K562 (cell line): Measurements from ENCODE around the gene H3-3A. TPM values are rescaled to one million over a fixed set of nuclear protein-coding genes. Genes with fewer than 3 reads are reported as not detected.

ENCODE experiments used
- CHD7 ChIP-seq: fragments of 200-600 bp; sonication (generic); IDR thresholded peaks from one replicate; pipeline ENCODE4 v1.6.1; 2012; ENCODE audit warnings: mild to moderate bottlenecking, low read depth, low read length, inconsistent platforms
- HINFP ChIP-seq: fragments of 450-650 bp; conservative IDR thresholded peaks from 2 replicates; pipeline ENCODE4 v1.6.1; 2016; ENCODE audit warnings: missing genetic modification characterization, low read depth, mild to moderate bottlenecking, control low read depth, missing compliant biosample characterization
- ID3 ChIP-seq, 2 experiments: fragments of 250-450 bp in 1 of 2; fragments of 450-650 bp in 1 of 2; sonication (Bioruptor Pico) in 1 of 2; IDR thresholded peaks; 2 replicates each; pipeline versions ENCODE4 v1.6.1 to v1.8.0; 2016 to 2021; ENCODE audit warnings: mild to moderate bottlenecking in 2 of 2, moderate library complexity in 2 of 2, missing compliant biosample characterization in 1 of 2, missing genetic modification characterization in 1 of 2
- RBBP5 ChIP-seq: fragments of 200-600 bp; sonication (generic); IDR thresholded peaks from 2 replicates; pipeline ENCODE4 v1.6.1; 2012; ENCODE audit warnings: borderline replicate concordance, mild to moderate bottlenecking, low read length, control low read depth, inconsistent platforms; ENCODE audit not compliant: insufficient read depth, poor library complexity, severe bottlenecking
- USF1 ChIP-seq: sonication (generic); formaldehyde crosslinking; IDR thresholded peaks from 2 replicates; pipeline ENCODE4 v1.9.0; 2022; ENCODE audit warnings: mild to moderate bottlenecking, missing genetic modification reagents
- ZBTB12 ChIP-seq: fragments of 250-450 bp; sonication (Bioruptor Pico); IDR thresholded peaks from 2 replicates; pipeline ENCODE4 v1.4.0; 2020
- ZNF316 ChIP-seq: fragments of 450-650 bp; IDR thresholded peaks from 2 replicates; pipeline ENCODE4 v1.6.1; 2016
- ZNF347 ChIP-seq: fragments of 450-650 bp; formaldehyde crosslinking; IDR thresholded peaks from 2 replicates; pipeline ENCODE4 v1.4.0; 2020; ENCODE audit warnings: low read depth, mild to moderate bottlenecking, moderate library complexity
- ZNF79 ChIP-seq: fragments of 250-450 bp; sonication (Bioruptor Pico); IDR thresholded peaks from 2 replicates; pipeline ENCODE4 v1.4.0; 2020; ENCODE audit warnings: low read depth, mild to moderate bottlenecking, moderate library complexity
- polyA plus RNA-seq, 8 experiments: library from polyadenylated mRNA; depleted of rRNA in 4 of 8; stranded (reverse) in 5 of 8; unstranded in 3 of 8; fragments of >200 nt; fragmentation: Nextera tagmentation in 2 of 8; fragmentation: Illumina TruSeq in 1 of 8; extraction: Ambion mirVana in 2 of 8; extraction: Trizol in 1 of 8; gene quantifications; 2 replicates each; pipeline versions ENCODE4 v1.2.1 to v1.2.3, GENCODE V29; 2011 to 2014; ENCODE audit warnings: inconsistent platforms in 1 of 8, missing spikeins in 1 of 8
- total RNA-seq, 7 experiments: library from RNA; depleted of rRNA in 6 of 7; stranded (reverse); fragments of >200 nt in 6 of 7; fragmentation: Illumina TruSeq in 2 of 7; extraction: Trizol in 2 of 7; gene quantifications; 2 replicates each; pipeline versions ENCODE4 v1.2.1 to v1.2.3, GENCODE V29; 2011 to 2021; ENCODE audit warnings: low replicate concordance in 1 of 7

Gene H3-3A
- total and polyA plus RNA-seq, 9 of the 15 experiments (the other 6 are each of a cell fraction or from before 2014, with no cell fraction given), result 426 to 1,083 (median 591) TPM

GRCh38 chr1:226110249-226111097, 48.0 kb downstream of the H3-3A start (continued):
- TF ChIP-seq ID3 (CRISPR knock-in tag; IDR thresholded peaks at IDR 0.05), result no peak
- TF ChIP-seq ID3 (tag; IDR thresholded peaks at IDR 0.05), result peak; percentile 58; the same call in 1 of the 2 replicates
- TF ChIP-seq ZNF79 (CRISPR knock-in tag), result no peak
- TF ChIP-seq ZNF316, result no peak
- TF ChIP-seq RBBP5, result peak; percentile 64
- no peak for TF ChIP-seq ZBTB12
- TF ChIP-seq CHD7, result no peak
- no peak for TF ChIP-seq HINFP
- TF ChIP-seq USF1 (CRISPR knock-in tag), result no peak
- no peak for TF ChIP-seq ZNF347
